ENCODE measurements around the gene SOCS6.

SOCS6 gene

DNA sequence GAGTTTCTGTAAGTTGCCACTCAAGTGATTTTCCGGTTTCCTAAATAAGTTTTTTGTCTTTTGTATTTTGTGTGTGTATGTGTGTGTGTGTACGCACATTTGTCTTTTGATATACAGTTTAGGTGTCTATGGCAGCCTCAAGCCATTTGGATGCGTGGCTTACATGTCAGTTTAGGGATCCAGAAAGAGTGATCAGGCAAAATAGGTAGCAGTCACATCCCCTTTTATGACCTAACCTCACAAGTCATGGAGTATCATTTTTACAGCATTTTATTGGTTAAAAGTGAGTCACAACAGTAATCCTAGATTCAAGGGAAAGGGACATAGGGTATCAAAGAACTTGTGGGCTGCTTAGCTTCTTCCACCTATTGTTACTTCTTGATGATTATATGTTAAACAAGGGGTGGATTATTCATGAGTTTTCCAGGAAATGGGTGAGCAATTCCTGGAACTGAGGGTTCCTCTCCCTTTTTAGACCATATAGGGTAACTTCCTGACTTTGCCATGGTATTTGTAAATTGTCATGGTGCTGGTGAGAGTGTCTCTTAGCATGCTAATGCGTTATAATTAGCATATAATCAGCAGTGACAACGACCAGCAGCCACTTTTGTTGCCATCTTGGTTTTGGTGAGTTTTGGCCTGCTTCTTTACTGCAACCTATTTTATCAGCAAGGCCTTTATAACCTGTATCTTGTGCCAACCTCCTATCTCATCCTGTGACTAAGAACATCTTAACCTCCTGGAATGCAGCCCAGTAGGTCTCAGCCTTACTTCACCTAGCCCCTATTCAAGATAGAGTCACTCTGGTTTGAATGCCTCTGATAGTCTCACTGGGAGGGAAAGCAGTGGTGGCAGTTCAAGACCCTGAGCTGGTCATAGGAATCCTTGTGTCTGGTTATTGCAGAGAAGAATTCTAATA is 8.6 kb upstream of the SOCS6 start:
- ATAC-seq (ENCODE audit: insufficient read depth, low read depth) (no peak), DNase-seq (no peak)
- Histone ChIP-seq H3K79me2 (ENCODE audit: insufficient read depth, low read length) (no peaks in the 10 kb centered on the region), H3K4me1 (ENCODE audit: insufficient read depth, low read length) (no peaks in the 10 kb centered on the region), H3K27ac (ENCODE audit: low read length) (no peak overlapping the region), H3K4me3 (ENCODE audit: low read depth in 1 of 2, low read length in 2 of 2) (no peak overlapping the region), H4K20me1 (ENCODE audit: insufficient read depth, low read length) (no peaks in the 10 kb centered on the region), H3K9me3 (ENCODE audit: insufficient read depth, low read length, severe bottlenecking) (no peaks in the 10 kb centered on the region), H3K36me3 (ENCODE audit: insufficient read depth, low read length) (no peaks in the 10 kb centered on the region), H2AFZ (ENCODE audit: low read depth, low read length) (no peak overlapping the region), H3K27me3 (ENCODE audit: insufficient read depth, low read length, poor library complexity) (no peaks in the 10 kb centered on the region), H3K4me2 (ENCODE audit: insufficient read depth, low read length) (no peak overlapping the region), H3K9ac (ENCODE audit: low read depth, low read length) (no peak overlapping the region)
- no peak for TF ChIP-seq EZH2 (IDR thresholded peaks at IDR 0.05; ENCODE audit: borderline replicate concordance, low read depth, low read length, severe bottlenecking)
- TF ChIP-seq, protein P1, sequence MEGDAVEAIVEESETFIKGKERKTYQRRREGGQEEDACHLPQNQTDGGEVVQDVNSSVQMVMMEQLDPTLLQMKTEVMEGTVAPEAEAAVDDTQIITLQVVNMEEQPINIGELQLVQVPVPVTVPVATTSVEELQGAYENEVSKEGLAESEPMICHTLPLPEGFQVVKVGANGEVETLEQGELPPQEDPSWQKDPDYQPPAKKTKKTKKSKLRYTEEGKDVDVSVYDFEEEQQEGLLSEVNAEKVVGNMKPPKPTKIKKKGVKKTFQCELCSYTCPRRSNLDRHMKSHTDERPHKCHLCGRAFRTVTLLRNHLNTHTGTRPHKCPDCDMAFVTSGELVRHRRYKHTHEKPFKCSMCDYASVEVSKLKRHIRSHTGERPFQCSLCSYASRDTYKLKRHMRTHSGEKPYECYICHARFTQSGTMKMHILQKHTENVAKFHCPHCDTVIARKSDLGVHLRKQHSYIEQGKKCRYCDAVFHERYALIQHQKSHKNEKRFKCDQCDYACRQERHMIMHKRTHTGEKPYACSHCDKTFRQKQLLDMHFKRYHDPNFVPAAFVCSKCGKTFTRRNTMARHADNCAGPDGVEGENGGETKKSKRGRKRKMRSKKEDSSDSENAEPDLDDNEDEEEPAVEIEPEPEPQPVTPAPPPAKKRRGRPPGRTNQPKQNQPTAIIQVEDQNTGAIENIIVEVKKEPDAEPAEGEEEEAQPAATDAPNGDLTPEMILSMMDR (IDR thresholded peaks at IDR 0.05; ENCODE audit: borderline replicate concordance, extremely low read depth, low read length, poor library complexity, severe bottlenecking): no peak

DNA sequence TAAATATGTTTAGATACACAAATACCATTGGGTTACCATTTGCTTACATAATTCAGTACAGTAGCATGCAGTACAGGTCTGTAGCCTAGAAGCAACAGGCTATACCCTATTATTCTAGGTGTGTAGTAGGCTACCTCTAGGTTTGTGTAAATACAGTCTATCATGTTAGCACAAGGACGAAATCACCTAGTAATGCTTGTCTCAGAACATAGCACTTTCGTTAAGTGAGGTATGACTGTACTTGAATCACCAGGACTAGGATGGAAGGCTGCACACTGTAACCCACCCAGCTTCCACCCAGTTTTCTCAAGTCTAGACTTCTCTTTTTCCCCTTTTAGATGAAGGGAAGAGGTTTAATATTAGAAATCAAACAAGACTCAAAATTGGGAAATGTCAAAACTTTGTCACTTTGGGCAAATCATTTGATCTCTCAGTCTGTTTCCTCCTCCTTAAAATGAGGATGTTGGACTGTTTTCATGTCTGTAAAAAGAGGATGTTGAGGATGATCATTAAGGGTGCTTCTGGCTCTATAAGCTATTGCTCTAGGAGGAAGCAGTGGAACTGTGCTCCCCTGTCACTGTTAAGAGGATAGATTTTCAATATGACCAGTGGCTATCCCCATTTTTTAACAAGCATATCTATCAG is 3.7 kb upstream of the SOCS6 start:
- H3K27ac ChIP-seq (ENCODE audit: low read length): no peak overlapping the region
- no peaks in the 10 kb centered on the region for H3K9me3 ChIP-seq (ENCODE audit: insufficient read depth, low read length, severe bottlenecking)
- H3K9ac ChIP-seq (ENCODE audit: low read depth, low read length): no peak overlapping the region
- H3K27me3 ChIP-seq (ENCODE audit: insufficient read depth, low read length, poor library complexity): no peaks in the 10 kb centered on the region
- H3K79me2 ChIP-seq (ENCODE audit: insufficient read depth, low read length): no peaks in the 10 kb centered on the region
- no peak overlapping the region for H3K4me2 ChIP-seq (ENCODE audit: insufficient read depth, low read length)
- no peak for DNase-seq
- H4K20me1 ChIP-seq (ENCODE audit: insufficient read depth, low read length): no peaks in the 10 kb centered on the region
- TF ChIP-seq, protein P1 (IDR thresholded peaks at IDR 0.05; ENCODE audit: borderline replicate concordance, extremely low read depth, low read length, poor library complexity, severe bottlenecking): no peak
- no peak for TF ChIP-seq EZH2 (IDR thresholded peaks at IDR 0.05; ENCODE audit: borderline replicate concordance, low read depth, low read length, severe bottlenecking)
- no peaks in the 10 kb centered on the region for H3K4me1 ChIP-seq (ENCODE audit: insufficient read depth, low read length)
- H2AFZ ChIP-seq (ENCODE audit: low read depth, low read length): no peak overlapping the region
- ATAC-seq (ENCODE audit: insufficient read depth, low read depth): no peak
- H3K36me3 ChIP-seq (ENCODE audit: insufficient read depth, low read length): no peaks in the 10 kb centered on the region
- H3K4me3 ChIP-seq (ENCODE audit: low read depth in 1 of 2, low read length in 2 of 2): no peak overlapping the region

DNA sequence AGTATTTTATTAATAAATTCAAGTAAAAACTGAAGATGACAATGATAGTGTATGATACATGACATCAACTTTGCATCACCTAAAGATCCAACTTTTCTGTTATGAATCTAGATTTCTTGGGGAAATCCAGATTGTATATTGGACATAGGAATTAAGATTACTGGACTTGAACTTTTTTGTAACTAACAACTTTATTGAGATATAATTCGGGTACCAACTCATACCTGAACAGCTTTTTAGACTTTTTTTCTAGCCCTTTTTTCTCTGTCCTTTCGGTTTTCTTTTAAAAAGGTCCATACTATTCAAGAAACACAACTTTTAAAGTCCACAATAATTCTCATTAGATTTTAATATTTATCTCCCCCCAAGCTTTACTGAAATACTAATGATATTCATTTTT is 1.1 kb upstream of the SOCS6 start:
- H3K27me3 ChIP-seq (ENCODE audit: insufficient read depth, low read length, poor library complexity): no peaks in the 10 kb centered on the region
- H3K4me1 ChIP-seq (ENCODE audit: insufficient read depth, low read length): no peaks in the 10 kb centered on the region
- H3K36me3 ChIP-seq (ENCODE audit: insufficient read depth, low read length): no peaks in the 10 kb centered on the region
- no peak overlapping the region for H3K4me2 ChIP-seq (ENCODE audit: insufficient read depth, low read length)
- no peak overlapping the region for H2AFZ ChIP-seq (ENCODE audit: low read depth, low read length)
- no peak overlapping the region for H3K9ac ChIP-seq (ENCODE audit: low read depth, low read length)
- DNase-seq: no peak
- no peaks in the 10 kb centered on the region for H4K20me1 ChIP-seq (ENCODE audit: insufficient read depth, low read length)
- no peaks in the 10 kb centered on the region for H3K9me3 ChIP-seq (ENCODE audit: insufficient read depth, low read length, severe bottlenecking)
- H3K79me2 ChIP-seq (ENCODE audit: insufficient read depth, low read length): no peaks in the 10 kb centered on the region
- no peak for TF ChIP-seq EZH2 (IDR thresholded peaks at IDR 0.05; ENCODE audit: borderline replicate concordance, low read depth, low read length, severe bottlenecking)
- TF ChIP-seq, protein P1 (IDR thresholded peaks at IDR 0.05; ENCODE audit: borderline replicate concordance, extremely low read depth, low read length, poor library complexity, severe bottlenecking): no peak
- ATAC-seq (ENCODE audit: insufficient read depth, low read depth): no peak
- H3K27ac ChIP-seq (ENCODE audit: low read length): no peak overlapping the region
- no peak overlapping the region for H3K4me3 ChIP-seq (ENCODE audit: low read depth in 1 of 2, low read length in 2 of 2)

All from DND-41 (cell line).